PFSK-1 (cell line): ENCODE results near the gene SLC9A5.

Source experiments
- FOXP2 ChIP-seq: optimal IDR thresholded peaks from 2 replicates; pipeline ENCODE3; 2011; ENCODE audit warnings: borderline replicate concordance, control low read depth, inconsistent platforms; ENCODE audit not compliant: insufficient read depth; ENCODE audit errors: extremely low read length, extremely low read depth
- POLR2AphosphoS5 ChIP-seq: IDR thresholded peaks from 2 replicates; pipeline ENCODE4 v1.6.1; 2012; ENCODE audit warnings: low read depth, mild to moderate bottlenecking, control low read depth, low read length, moderate library complexity
- REST ChIP-seq, 2 experiments: IDR thresholded peaks; 2 replicates each; pipeline versions ENCODE4 v1.6.1 to v1.8.0; 2011 to 2012; ENCODE audit warnings: low read depth in 2 of 2, low read length in 2 of 2, control low read depth in 1 of 2, inconsistent platforms in 1 of 2, mild to moderate bottlenecking in 1 of 2, moderate library complexity in 1 of 2; ENCODE audit not compliant: insufficient read depth in 1 of 2
- SIN3A ChIP-seq: IDR thresholded peaks from 2 replicates; pipeline ENCODE4 v1.6.1; 2012; ENCODE audit warnings: mild to moderate bottlenecking, low read length, moderate library complexity, borderline replicate concordance; ENCODE audit not compliant: insufficient read depth
- TAF1 ChIP-seq: IDR thresholded peaks from 2 replicates; pipeline ENCODE4 v1.6.1; 2012; ENCODE audit warnings: low read length, control low read depth, borderline replicate concordance; ENCODE audit not compliant: insufficient read depth

The SLC9A5 gene

DNA sequence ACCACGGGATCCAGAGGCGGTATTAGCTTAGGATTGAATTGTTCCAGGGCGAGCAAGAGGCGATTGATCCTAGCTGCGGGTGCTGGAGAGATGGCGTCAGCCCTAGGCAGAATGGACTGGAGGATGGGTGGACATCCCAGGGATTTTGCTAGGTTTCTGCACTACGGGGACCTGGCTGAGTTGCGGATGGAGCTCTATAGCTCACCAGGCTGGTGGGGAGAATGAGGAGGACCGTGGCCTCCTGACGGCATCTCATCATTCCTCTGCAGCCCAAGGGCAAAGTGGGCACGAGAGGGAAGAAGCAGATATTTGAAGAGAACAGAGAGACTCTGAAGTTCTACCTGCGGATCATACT lies 21.2 kb upstream of the SLC9A5 start:
- TF ChIP-seq TAF1 (no peak), SIN3A (no peak), POLR2AphosphoS5 (no peak), REST (IDR thresholded peaks at IDR 0.05; ENCODE audit: insufficient read depth in 1 of 2, low read depth in 2 of 2, low read length in 2 of 2) (no peak), FOXP2 (no peak)

DNA sequence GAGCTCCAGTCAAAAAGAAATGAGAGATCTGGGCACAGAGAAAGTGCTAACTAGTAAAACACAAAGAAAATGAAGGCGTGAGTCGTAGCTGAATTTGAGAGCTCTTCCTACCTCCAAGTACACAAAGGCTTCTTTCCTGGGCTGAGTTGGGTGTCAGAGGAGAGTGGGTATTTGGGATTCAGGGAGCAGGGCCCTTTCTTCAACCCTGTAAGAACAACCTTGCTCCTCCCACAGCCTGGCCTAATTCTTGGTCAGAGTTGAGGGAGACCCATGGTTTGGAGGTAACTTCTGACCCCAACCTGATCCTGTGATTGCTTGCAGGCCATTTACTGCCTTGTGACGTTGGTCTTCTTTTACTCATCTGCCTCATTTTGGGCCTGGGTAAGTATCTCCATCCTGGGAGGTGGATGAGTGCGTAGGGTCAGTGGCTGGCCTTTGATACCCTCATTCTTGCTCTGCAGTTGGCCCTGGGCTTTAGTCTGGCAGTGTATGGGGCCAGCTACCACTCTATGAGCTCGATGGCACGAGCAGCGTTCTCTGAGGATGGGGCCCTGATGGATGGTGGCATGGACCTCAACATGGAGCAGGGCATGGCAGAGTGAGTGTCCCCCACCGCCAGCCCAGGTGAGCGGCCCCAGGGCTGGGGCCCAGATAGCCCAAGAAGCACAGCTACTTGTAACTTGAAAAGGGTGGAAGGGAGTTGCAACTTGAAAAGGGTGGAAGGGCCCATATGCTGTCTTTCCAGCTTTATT lies 20.6 kb upstream of the SLC9A5 start:
- no peak for TF ChIP-seq FOXP2
- no peak for TF ChIP-seq SIN3A

DNA sequence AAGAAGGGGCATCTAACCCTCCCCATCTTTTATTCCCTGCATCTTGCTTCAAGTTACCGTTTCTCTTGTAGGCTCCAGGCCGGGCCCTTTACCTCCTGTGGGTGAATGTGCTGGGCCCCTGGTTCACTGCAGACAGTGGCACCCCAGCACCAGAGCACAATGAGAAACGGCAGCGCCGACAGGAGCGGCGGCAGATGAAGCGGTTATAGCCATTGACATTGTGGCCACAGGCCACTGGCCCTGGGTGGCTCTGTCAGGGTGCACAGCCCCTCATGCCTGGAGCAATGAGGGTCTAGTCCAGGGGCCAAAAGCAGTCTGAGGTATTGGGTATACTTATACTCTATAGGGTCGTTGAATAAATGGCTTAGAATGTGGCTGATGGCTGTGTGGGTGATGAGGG lies 19.9 kb upstream of the SLC9A5 start:
- no peak for TF ChIP-seq SIN3A
- no peak for TF ChIP-seq POLR2AphosphoS5
- no peak for TF ChIP-seq FOXP2

GRCh38 chr16:67229906-67230808 lies 18.6 kb upstream of the SLC9A5 start:
- TF ChIP-seq POLR2AphosphoS5 (no peak; the same call in 1 of the 2 replicates), SIN3A (no peak), TAF1 (no peak), FOXP2 (no peak), REST (IDR thresholded peaks at IDR 0.05; ENCODE audit: insufficient read depth in 1 of 2, low read depth in 2 of 2, low read length in 2 of 2) (no peak)

GRCh38 chr16:67230809-67231660 lies 17.7 kb upstream of the SLC9A5 start:
- no peak for TF ChIP-seq POLR2AphosphoS5
- no peak for TF ChIP-seq REST (IDR thresholded peaks at IDR 0.05; ENCODE audit: insufficient read depth in 1 of 2, low read depth in 2 of 2, low read length in 2 of 2)
- TF ChIP-seq TAF1, result no peak
- TF ChIP-seq FOXP2, result no peak
- TF ChIP-seq SIN3A, result no peak
